GM03348 (cell line): Measurements from ENCODE around the gene CDH18.

Experiments
- DNase-seq: peaks from one replicate; pipeline ENCODE4 v3.0.0; 2012; ENCODE audit warnings: low spot score

Gene CDH18

GRCh38 chr5:19584131-19584530, 403.9 kb downstream of the CDH18 start:
- no peak for DNase-seq

GRCh38 chr5:19577882-19578281, 410.1 kb downstream of the CDH18 start:
- DNase-seq = no peak

GRCh38 chr5:19568004-19568403, 420.0 kb downstream of the CDH18 start:
- DNase-seq = no peak

GRCh38 chr5:19565466-19565865, 422.5 kb downstream of the CDH18 start:
- DNase-seq = no peak

GRCh38 chr5:19564036-19564435, 424.0 kb downstream of the CDH18 start:
- no peak for DNase-seq

- no peak for DNase-seq
These were observed 432.1 kb downstream of the CDH18 start for GRCh38 chr5:19555876-19556275.

- no peak for DNase-seq
These were observed 432.6 kb downstream of the CDH18 start for GRCh38 chr5:19555436-19555835.

GRCh38 chr5:19554524-19554923, 433.5 kb downstream of the CDH18 start:
- no peak for DNase-seq

GRCh38 chr5:19547640-19548039, 440.4 kb downstream of the CDH18 start:
- DNase-seq = peak; percentile 26

GRCh38 chr5:19546521-19546920, 441.5 kb downstream of the CDH18 start:
- DNase-seq = no peak

GRCh38 chr5:19538607-19539006, 449.4 kb downstream of the CDH18 start:
- DNase-seq = no peak

GRCh38 chr5:19536387-19536786, 451.6 kb downstream of the CDH18 start:
- DNase-seq = no peak

- no peak for DNase-seq
These were observed 453.2 kb downstream of the CDH18 start for GRCh38 chr5:19534751-19535150.

- no peak for DNase-seq
These were observed 455.1 kb downstream of the CDH18 start for GRCh38 chr5:19532936-19533335.

- no peak for DNase-seq
These were observed 456.5 kb downstream of the CDH18 start for GRCh38 chr5:19531374-19531952.

- DNase-seq = no peak
These were observed 468.6 kb downstream of the CDH18 start for GRCh38 chr5:19519448-19519847.

GRCh38 chr5:19498852-19499251, 489.1 kb downstream of the CDH18 start:
- no peak for DNase-seq

GRCh38 chr5:19497229-19497815, 490.7 kb downstream of the CDH18 start:
- no peak for DNase-seq

GRCh38 chr5:19496056-19496455, 491.9 kb downstream of the CDH18 start:
- peak; percentile 2 for DNase-seq

- DNase-seq = no peak
These were observed 495.1 kb downstream of the CDH18 start for GRCh38 chr5:19492861-19493260.

GRCh38 chr5:19488786-19489185, 499.2 kb downstream of the CDH18 start:
- DNase-seq = no peak

- no peak for DNase-seq
These were observed 500.5 kb downstream of the CDH18 start for GRCh38 chr5:19487480-19487879.

GRCh38 chr5:19479562-19479961, 508.4 kb downstream of the CDH18 start:
- no peak for DNase-seq

GRCh38 chr5:19462019-19462418, 526.0 kb downstream of the CDH18 start:
- no peak for DNase-seq
